Neural cell (in vitro differentiated cells): Measurements from ENCODE around the gene PRKD1.

ENCODE experiments used
- RAD21 ChIP-seq: fragments of 450-650 bp; conservative IDR thresholded peaks from 2 replicates; pipeline ENCODE4 v1.6.1; 2014; ENCODE audit warnings: antibody characterized with exemption, mild to moderate bottlenecking, moderate library complexity
- SMC3 ChIP-seq: fragments of 450-650 bp; conservative IDR thresholded peaks from 2 replicates; pipeline ENCODE4 v1.6.1; 2014; ENCODE audit warnings: antibody characterized with exemption, mild to moderate bottlenecking, moderate library complexity; ENCODE audit not compliant: poor library complexity
- TF ChIP-seq, protein P1 (sequence below): fragments of 450-650 bp; IDR thresholded peaks from 2 replicates; pipeline ENCODE4 v1.5.1; 2014; ENCODE audit warnings: antibody characterized with exemption, mild to moderate bottlenecking, moderate library complexity; ENCODE audit not compliant: poor library complexity, severe bottlenecking

DNA sequence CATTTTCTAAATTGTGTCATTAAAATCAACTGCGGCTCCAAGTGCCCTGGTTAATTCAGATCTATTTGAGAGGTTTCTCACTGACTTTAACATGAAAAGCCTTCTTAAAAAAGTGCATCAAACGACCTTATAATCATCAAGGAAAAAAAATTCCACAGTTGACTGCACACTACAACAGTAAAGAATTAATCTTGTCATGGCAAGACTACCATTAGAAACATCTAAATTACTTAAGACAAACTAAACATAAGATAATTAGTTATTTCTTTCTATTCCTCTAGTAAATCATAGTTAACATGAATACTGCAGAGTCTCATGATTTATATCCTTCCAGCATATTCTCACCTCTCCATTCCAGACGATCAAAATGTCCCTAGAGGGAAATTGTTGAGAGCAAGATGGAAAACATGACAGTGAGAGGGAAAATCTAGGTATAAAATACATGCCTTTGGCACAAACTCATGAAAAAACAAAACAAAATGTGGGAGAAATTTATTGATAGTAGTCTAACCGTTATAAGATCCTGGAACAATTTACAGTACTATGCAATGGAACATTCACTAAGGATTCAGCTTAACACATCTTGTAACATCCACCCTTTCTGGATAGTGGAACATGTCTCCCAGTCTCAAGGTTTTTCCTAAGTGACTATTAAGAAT lies 112.5 kb downstream of the PRKD1 start:
- TF ChIP-seq, protein P1, sequence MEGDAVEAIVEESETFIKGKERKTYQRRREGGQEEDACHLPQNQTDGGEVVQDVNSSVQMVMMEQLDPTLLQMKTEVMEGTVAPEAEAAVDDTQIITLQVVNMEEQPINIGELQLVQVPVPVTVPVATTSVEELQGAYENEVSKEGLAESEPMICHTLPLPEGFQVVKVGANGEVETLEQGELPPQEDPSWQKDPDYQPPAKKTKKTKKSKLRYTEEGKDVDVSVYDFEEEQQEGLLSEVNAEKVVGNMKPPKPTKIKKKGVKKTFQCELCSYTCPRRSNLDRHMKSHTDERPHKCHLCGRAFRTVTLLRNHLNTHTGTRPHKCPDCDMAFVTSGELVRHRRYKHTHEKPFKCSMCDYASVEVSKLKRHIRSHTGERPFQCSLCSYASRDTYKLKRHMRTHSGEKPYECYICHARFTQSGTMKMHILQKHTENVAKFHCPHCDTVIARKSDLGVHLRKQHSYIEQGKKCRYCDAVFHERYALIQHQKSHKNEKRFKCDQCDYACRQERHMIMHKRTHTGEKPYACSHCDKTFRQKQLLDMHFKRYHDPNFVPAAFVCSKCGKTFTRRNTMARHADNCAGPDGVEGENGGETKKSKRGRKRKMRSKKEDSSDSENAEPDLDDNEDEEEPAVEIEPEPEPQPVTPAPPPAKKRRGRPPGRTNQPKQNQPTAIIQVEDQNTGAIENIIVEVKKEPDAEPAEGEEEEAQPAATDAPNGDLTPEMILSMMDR = no peak
- TF ChIP-seq RAD21 (no peak), SMC3 (no peak)
